H1 (cell line): ENCODE data around the gene MEX3B. TPM values are rescaled to one million over a fixed set of nuclear protein-coding genes. Genes with fewer than 3 reads are reported as not detected.

Source experiments
- CTCF ChIA-PET: fragments of 300-600 bp; sonication (Branson Sonifier 250); formaldehyde crosslinking; loops from one replicate; lab custom pipeline; 2021; ENCODE audit not compliant: partially characterized antibody; lab: Charles Lee
- POLR2A ChIA-PET: fragments of 300-600 bp; sonication (Branson Sonifier 250); formaldehyde crosslinking; loops from one replicate; lab custom pipeline; 2021; ENCODE audit warnings: inconsistent platforms; ENCODE audit not compliant: partially characterized antibody; lab: Charles Lee
- DNase-seq, 2 experiments: peaks; one replicate each; pipeline versions ENCODE4 v3.0.0 to v3.0.0-alpha.2; 2010 to 2022; ENCODE audit warnings: low spot score in 2 of 2, low read depth in 1 of 2, mixed read lengths in 1 of 2
- FAIRE-seq: peaks from 2 replicates; lab custom pipeline; 2011; peaks lifted over from hg19 to GRCh38; lab: Jason Lieb, UNC
- H2AFZ ChIP-seq: 2 replicates; pipeline ENCODE4 v1.8.1; 2012; ENCODE audit warnings: low read length, inconsistent platforms
- H2AK5ac ChIP-seq: 2 replicates; pipeline ENCODE4 v1.6.1; 2013; ENCODE audit warnings: low read depth, low read length
- H2BK120ac ChIP-seq: replicated peaks from 2 replicates; pipeline ENCODE3; 2013; ENCODE audit warnings: low read depth, low read length, inconsistent platforms
- H2BK12ac ChIP-seq: 2 replicates; pipeline ENCODE4 v1.6.1; 2013; ENCODE audit warnings: low read depth, low read length
- H2BK15ac ChIP-seq: 2 replicates; pipeline ENCODE4 v1.6.1; 2013; ENCODE audit warnings: low read length
- H2BK20ac ChIP-seq: 2 replicates; pipeline ENCODE4 v1.6.1; 2013; ENCODE audit warnings: low read length
- H2BK5ac ChIP-seq: 2 replicates; pipeline ENCODE4 v1.6.1; 2013; ENCODE audit warnings: low read depth, low read length
- H3K14ac ChIP-seq: 2 replicates; pipeline ENCODE4 v1.6.1; 2013; ENCODE audit warnings: inconsistent platforms; ENCODE audit not compliant: insufficient read length
- H3K18ac ChIP-seq: 2 replicates; pipeline ENCODE4 v1.6.1; 2013; ENCODE audit warnings: low read length; ENCODE audit errors: extremely low read depth
- H3K23ac ChIP-seq: 2 replicates; pipeline ENCODE4 v1.6.1; 2013; ENCODE audit warnings: inconsistent platforms; ENCODE audit not compliant: insufficient read length
- H3K23me2 ChIP-seq: 2 replicates; pipeline ENCODE4 v1.6.1; 2013; ENCODE audit warnings: low read depth, low read length
- H3K27ac ChIP-seq: 2 replicates; pipeline ENCODE4 v1.6.1; 2011; ENCODE audit warnings: low read depth, low read length, inconsistent platforms
- H3K27me3 ChIP-seq, 4 experiments: replicated peaks in 1 of 4; 1 replicate in 1 of 4; 2 replicates in 3 of 4; pipeline versions ENCODE4 v1.6.1 to v1.8.1; 2011 to 2013; ENCODE audit warnings: low read length in 3 of 4, mild to moderate bottlenecking in 3 of 4, inconsistent platforms in 2 of 4, mixed read lengths in 2 of 4, moderate library complexity in 1 of 4; ENCODE audit not compliant: control insufficient read depth in 3 of 4, insufficient read depth in 3 of 4; ENCODE audit errors: extremely low read depth in 1 of 4
- H3K36me3 ChIP-seq, 4 experiments: 2 replicates each; pipeline versions ENCODE4 v1.6.1 to v1.8.1; 2011 to 2013; ENCODE audit warnings: mild to moderate bottlenecking in 4 of 4, low read length in 3 of 4, moderate library complexity in 2 of 4, control low read depth in 1 of 4, inconsistent platforms in 1 of 4; ENCODE audit not compliant: insufficient read depth in 4 of 4, control insufficient read depth in 2 of 4
- H3K4ac ChIP-seq: replicated peaks from 2 replicates; pipeline ENCODE3; 2013; ENCODE audit warnings: low read length, low read depth, mixed read lengths, inconsistent platforms; ENCODE audit not compliant: insufficient read length
- H3K4me1 ChIP-seq, 4 experiments: replicated peaks in 1 of 4; 1 replicate in 1 of 4; 2 replicates in 3 of 4; pipeline versions ENCODE4 v1.6.1 to v1.8.1; 2011 to 2013; ENCODE audit warnings: low read length in 3 of 4, inconsistent platforms in 2 of 4, mixed read lengths in 1 of 4; ENCODE audit not compliant: insufficient read depth in 4 of 4, control insufficient read depth in 3 of 4
- H3K4me2 ChIP-seq, 2 experiments: 2 replicates each; pipeline versions ENCODE4 v1.6.1 to v1.8.1; 2011 to 2013; ENCODE audit warnings: low read depth in 2 of 2, low read length in 2 of 2, control low read depth in 1 of 2, inconsistent platforms in 1 of 2, mild to moderate bottlenecking in 1 of 2; ENCODE audit not compliant: insufficient read depth in 1 of 2
- H3K4me3 ChIP-seq, 4 experiments: fragments of 200-600, 300-600 bp in 1 of 4; sonication (generic), shearing (Covaris generic), sonication (Bioruptor Twin) in 1 of 4; 2 replicates each; pipeline versions ENCODE4 v1.5.1 to v1.8.1; 2011 to 2016; ENCODE audit warnings: low read length in 4 of 4, low read depth in 3 of 4, control low read depth in 2 of 4, inconsistent platforms in 2 of 4, mild to moderate bottlenecking in 2 of 4, mixed read lengths in 1 of 4, moderate library complexity in 1 of 4; ENCODE audit not compliant: insufficient read depth in 2 of 4; ENCODE audit errors: extremely low read depth in 1 of 4
- H3K56ac ChIP-seq: replicated peaks from 2 replicates; pipeline ENCODE3; 2013; ENCODE audit warnings: low read depth, mild to moderate bottlenecking, mixed read lengths, low read length, inconsistent platforms; ENCODE audit not compliant: insufficient read length
- H3K79me1 ChIP-seq: 2 replicates; pipeline ENCODE4 v1.6.1; 2013; ENCODE audit warnings: low read depth, low read length, control low read depth
- H3K79me2 ChIP-seq, 2 experiments: 2 replicates each; pipeline versions ENCODE4 v1.6.1 to v1.8.1; 2012 to 2013; ENCODE audit warnings: low read length in 2 of 2, mild to moderate bottlenecking in 2 of 2, inconsistent platforms in 1 of 2; ENCODE audit not compliant: insufficient read depth in 2 of 2, control insufficient read depth in 1 of 2
- H3K9ac ChIP-seq, 4 experiments: replicated peaks in 1 of 4; 1 replicate in 1 of 4; 2 replicates in 3 of 4; pipeline versions ENCODE4 v1.6.1 to v1.8.1; 2011 to 2013; ENCODE audit warnings: low read depth in 3 of 4, low read length in 3 of 4, control low read depth in 2 of 4, mild to moderate bottlenecking in 2 of 4, moderate library complexity in 2 of 4, inconsistent platforms in 1 of 4; ENCODE audit errors: extremely low read depth in 1 of 4
- H3K9me3 ChIP-seq, 2 experiments: 2 replicates each; pipeline versions ENCODE4 v1.6.1 to v1.8.1; 2012 to 2013; ENCODE audit warnings: mild to moderate bottlenecking in 2 of 2, moderate library complexity in 2 of 2, control low read depth in 1 of 2, inconsistent platforms in 1 of 2, low read depth in 1 of 2, low read length in 1 of 2, mixed read lengths in 1 of 2; ENCODE audit not compliant: insufficient read depth in 2 of 2
- H4K20me1 ChIP-seq, 2 experiments: replicated peaks in 1 of 2; 2 replicates each; pipeline versions ENCODE3 to v1.8.1; 2011 to 2013; ENCODE audit warnings: inconsistent platforms in 2 of 2, low read length in 2 of 2, mild to moderate bottlenecking in 1 of 2; ENCODE audit not compliant: insufficient read depth in 2 of 2, control insufficient read depth in 1 of 2
- H4K5ac ChIP-seq: 2 replicates; pipeline ENCODE4 v1.6.1; 2013; ENCODE audit warnings: low read length, low read depth, mixed read lengths, inconsistent platforms; ENCODE audit not compliant: insufficient read length
- H4K8ac ChIP-seq: 2 replicates; pipeline ENCODE4 v1.8.0; 2013; ENCODE audit warnings: mild to moderate bottlenecking, moderate library complexity, low read length, inconsistent platforms; ENCODE audit not compliant: insufficient read depth; ENCODE audit errors: extremely low read depth
- H4K91ac ChIP-seq: replicated peaks from 2 replicates; pipeline ENCODE3; 2013; ENCODE audit warnings: low read length, mixed read lengths, inconsistent platforms; ENCODE audit not compliant: insufficient read length
- KDM1A ChIP-seq: fragments of 200-600, 300-600 bp; sonication (generic); IDR thresholded peaks from 2 replicates; pipeline ENCODE4 v1.7.1; 2016; ENCODE audit warnings: mild to moderate bottlenecking, low read length, borderline replicate concordance
- MAX ChIP-seq: IDR thresholded peaks from 2 replicates; pipeline ENCODE4 v1.6.1; 2012; ENCODE audit warnings: inconsistent platforms
- SAP30 ChIP-seq: fragments of 300-600 bp; sonication (generic); IDR thresholded peaks from 2 replicates; pipeline ENCODE4 v1.7.1; 2012; ENCODE audit warnings: low read length, moderate library complexity, mild to moderate bottlenecking, inconsistent platforms; ENCODE audit not compliant: insufficient read depth, insufficient replicate concordance
- SIN3A ChIP-seq, 2 experiments: IDR thresholded peaks in 1 of 2; conservative IDR thresholded peaks in 1 of 2; 2 replicates each; pipeline ENCODE4 v1.6.1; 2011 to 2012; ENCODE audit warnings: low read length in 2 of 2, improper control_type of control experiment in 1 of 2, low read depth in 1 of 2, mild to moderate bottlenecking in 1 of 2
- SIRT6 ChIP-seq: IDR thresholded peaks from one replicate; pipeline ENCODE4 v1.7.1; 2012; ENCODE audit warnings: low read length, inconsistent platforms
- SRF ChIP-seq: IDR thresholded peaks from 2 replicates; pipeline ENCODE4 v1.6.1; 2011; ENCODE audit warnings: mild to moderate bottlenecking, low read depth, low read length, moderate library complexity
- TCF12 ChIP-seq: IDR thresholded peaks from 2 replicates; pipeline ENCODE4 v1.6.1; 2011; ENCODE audit warnings: low read depth, mild to moderate bottlenecking, low read length
- WGBS, 2 experiments: shearing (Covaris generic) in 1 of 2; methylation state at CpG; one replicate each; pipeline versions ENCODE4 v1.1.6 to v1.1.7; 2013 to 2015; ENCODE audit warnings: low lambda C conversion rate in 2 of 2, mixed read lengths in 2 of 2, inconsistent platforms in 1 of 2, low coverage in 1 of 2, missing lambda C conversion rate in 1 of 2; ENCODE audit not compliant: insufficient replicate concordance in 2 of 2, insufficient coverage in 1 of 2, insufficient read length in 1 of 2; ENCODE audit errors: extremely low coverage in 1 of 2, missing lambda C conversion rate in 1 of 2; 5-methylcytosine and 5-hydroxymethylcytosine counted together
- polyA plus RNA-seq, 7 experiments: library from polyadenylated mRNA; depleted of rRNA in 3 of 7; stranded (reverse) in 5 of 7; unstranded in 2 of 7; fragments of >200 nt in 5 of 7; fragments of 200-250 nt in 2 of 7; gene quantifications; 1 replicate in 5 of 7; 2 replicates in 1 of 7; 4 replicates in 1 of 7; pipeline versions ENCODE4 v1.2.1 to v1.2.3, GENCODE V29; 2011 to 2013; ENCODE audit warnings: missing spikeins in 2 of 7, mixed read lengths in 2 of 7
- total RNA-seq: library from RNA; stranded (reverse); fragmentation: NEBNext Ultra II Directional; extraction: Animal tissue kit (Norgen Biotek cat#: 25700); gene quantifications from 2 replicates; pipeline ENCODE4 v1.2.1, GENCODE V29; 2021

Gene MEX3B
- total and polyA plus RNA-seq, 2 of the 8 experiments (the other 6 are each of a cell fraction or from before 2014, with no cell fraction given): 8.0 to 15.9 TPM

- no peak overlapping the region for H2BK120ac ChIP-seq
- peak overlapping the region; percentile 17; a peak in 1 of 4 replicates for H3K4me2 ChIP-seq
- no peak overlapping the region for H3K9ac ChIP-seq
- 39% methylated on average over 4 of the region's 4 CpGs; no CpG with 5 or more reads in 1 of the 2 experiments for WGBS, 2 experiments
- peaks cover 5 to 10% of the 10 kb centered on the region in 2 experiments for H4K20me1 ChIP-seq
- H3K79me2 ChIP-seq: no peaks in the 10 kb centered on the region; a peak in 1 of 4 replicates
- H3K4me1 ChIP-seq: peaks cover 0 to 14% (median 7%) of the 10 kb centered on the region in 4 experiments; a peak in 6 of 7 replicates
- FAIRE-seq (peak; percentile 55), DNase-seq (peak in 1 of 2 experiments; percentile 67)
- no peak overlapping the region for H2AFZ ChIP-seq
- H3K18ac ChIP-seq: no peak overlapping the region
- peaks cover 0 to 6% (median 0%) of the 10 kb centered on the region in 4 experiments; a peak in 2 of 8 replicates for H3K36me3 ChIP-seq
- no peak overlapping the region for H3K4ac ChIP-seq
- no peak overlapping the region for H3K4me3 ChIP-seq
- H3K23ac ChIP-seq: no peak overlapping the region
- no peak overlapping the region for H3K27ac ChIP-seq
- no peaks in the 10 kb centered on the region for H3K79me1 ChIP-seq
- CTCF ChIA-PET: interaction anchor here (0.6 to 1.5 kb wide), 3 partner anchors 10 to 631 kb away, joined by 3 to 4 read pairs (median 3); no protein-coding TSS in a partner anchor
- no peaks in the 10 kb centered on the region for H3K9me3 ChIP-seq
- H4K5ac ChIP-seq: no peak overlapping the region
- TF ChIP-seq SAP30: peak; percentile 57
- no peak for TF ChIP-seq SRF
- no peak for TF ChIP-seq KDM1A
- TF ChIP-seq MAX: peak; percentile 64; the same call in 1 of the 2 replicates
- TF ChIP-seq TCF12: no peak
- TF ChIP-seq SIN3A (conservative IDR thresholded peaks at IDR 0.05 in 1 of 2, IDR thresholded peaks at IDR 0.05 in 1 of 2; ENCODE audit: low read depth in 1 of 2, low read length in 2 of 2): peak; percentile 88 to 93; a peak in 3 of 4 replicates
- no peak for TF ChIP-seq SIRT6
- no peak overlapping the region for H4K8ac ChIP-seq
- no peak overlapping the region for H2AK5ac ChIP-seq
- H3K56ac ChIP-seq: no peak overlapping the region
- H3K23me2 ChIP-seq: peaks cover 24% of the 10 kb centered on the region; the same call in 1 of the 2 replicates
- no peak overlapping the region for H2BK12ac ChIP-seq
- POLR2A ChIA-PET: interaction anchor here (1.0 to 1.1 kb wide), 2 partner anchors 9 to 17 kb away, joined by 3 read pairs; no protein-coding TSS in a partner anchor
- H4K91ac ChIP-seq: no peak overlapping the region
- H3K27me3 ChIP-seq: peaks cover 0 to 8% (median 3%) of the 10 kb centered on the region in 4 experiments; a peak in 4 of 7 replicates
- no peak overlapping the region for H3K14ac ChIP-seq
- no peak overlapping the region for H2BK20ac ChIP-seq
- no peak overlapping the region for H2BK5ac ChIP-seq
- H2BK15ac ChIP-seq: no peak overlapping the region
These were observed 5.0 kb downstream of the MEX3B start for GRCh38 chr15:82040862-82041261.
